Iris pigment epithelial cell (primary cell): ENCODE measurements around the gene CDH10.

Experiments used
- DNase-seq: peaks from one replicate; pipeline ENCODE4 v3.0.0-alpha.2; 2011; ENCODE audit warnings: low read depth

The CDH10 gene

GRCh38 chr5:24598956-24599355 is 45.8 kb downstream of the CDH10 start:
- no peak for DNase-seq

GRCh38 chr5:24595329-24595728 is 49.4 kb downstream of the CDH10 start:
- DNase-seq: no peak

GRCh38 chr5:24591426-24591825 is 53.4 kb downstream of the CDH10 start:
- DNase-seq: no peak

GRCh38 chr5:24589566-24589965 is 55.2 kb downstream of the CDH10 start:
- no peak for DNase-seq

- no peak for DNase-seq
These were observed 59.0 kb downstream of the CDH10 start for GRCh38 chr5:24585751-24586150.

GRCh38 chr5:24571302-24571701 is 73.5 kb downstream of the CDH10 start:
- DNase-seq: no peak

- no peak for DNase-seq
These were observed 77.8 kb downstream of the CDH10 start for GRCh38 chr5:24566933-24567332.

GRCh38 chr5:24555229-24555628 is 89.5 kb downstream of the CDH10 start:
- no peak for DNase-seq

- no peak for DNase-seq
These were observed 97.6 kb downstream of the CDH10 start for GRCh38 chr5:24547132-24547531.

- DNase-seq: peak; percentile 18
These were observed 105.2 kb downstream of the CDH10 start for GRCh38 chr5:24539613-24540012.

GRCh38 chr5:24538346-24538745 is 106.4 kb downstream of the CDH10 start:
- no peak for DNase-seq

GRCh38 chr5:24535646-24536045 is 109.1 kb downstream of the CDH10 start:
- no peak for DNase-seq

- DNase-seq: no peak
These were observed 113.9 kb downstream of the CDH10 start for GRCh38 chr5:24530906-24531305.

- DNase-seq: no peak
These were observed 119.4 kb downstream of the CDH10 start for GRCh38 chr5:24525414-24525813.

- DNase-seq: no peak
These were observed 132.4 kb downstream of the CDH10 start for GRCh38 chr5:24512423-24512822.

GRCh38 chr5:24510523-24510988 is 134.2 kb downstream of the CDH10 start:
- no peak for DNase-seq

GRCh38 chr5:24509943-24510342 is 134.8 kb downstream of the CDH10 start:
- no peak for DNase-seq

GRCh38 chr5:24505258-24505657 is 139.5 kb downstream of the CDH10 start:
- DNase-seq: no peak

- DNase-seq: no peak
These were observed 147.1 kb downstream of the CDH10 start for GRCh38 chr5:24497591-24498157.

- DNase-seq: no peak
These were observed 147.6 kb downstream of the CDH10 start for GRCh38 chr5:24497145-24497544.

GRCh38 chr5:24496268-24496667 is 148.5 kb downstream of the CDH10 start:
- DNase-seq: no peak

GRCh38 chr5:24492229-24492628 is 152.5 kb downstream of the CDH10 start:
- no peak for DNase-seq

GRCh38 chr5:24491490-24491889 is 153.3 kb downstream of the CDH10 start:
- no peak for DNase-seq

- DNase-seq: no peak
These were observed 157.2 kb downstream of the CDH10 start for GRCh38 chr5:24487368-24488229.
